ACHN (cell line): ENCODE measurements around the gene SLC6A8.

Source experiments
- DNase-seq: peaks from one replicate; pipeline ENCODE4 v3.0.0-alpha.2; 2015
- in situ Hi-C: cut with HindIII; loops from 2 replicates; pipeline ENCODE4 v1.10.0; 2017; ENCODE audit warnings: low sequenced_read_pairs, low pct_ligation_motif_present, low pct_unique_long_range_greater_than_20kb

The SLC6A8 gene

GRCh38 chrX:153647461-153648357 lies 40.0 kb upstream of the SLC6A8 start:
- in situ Hi-C loops = no loop called here
- no peak for DNase-seq

DNA sequence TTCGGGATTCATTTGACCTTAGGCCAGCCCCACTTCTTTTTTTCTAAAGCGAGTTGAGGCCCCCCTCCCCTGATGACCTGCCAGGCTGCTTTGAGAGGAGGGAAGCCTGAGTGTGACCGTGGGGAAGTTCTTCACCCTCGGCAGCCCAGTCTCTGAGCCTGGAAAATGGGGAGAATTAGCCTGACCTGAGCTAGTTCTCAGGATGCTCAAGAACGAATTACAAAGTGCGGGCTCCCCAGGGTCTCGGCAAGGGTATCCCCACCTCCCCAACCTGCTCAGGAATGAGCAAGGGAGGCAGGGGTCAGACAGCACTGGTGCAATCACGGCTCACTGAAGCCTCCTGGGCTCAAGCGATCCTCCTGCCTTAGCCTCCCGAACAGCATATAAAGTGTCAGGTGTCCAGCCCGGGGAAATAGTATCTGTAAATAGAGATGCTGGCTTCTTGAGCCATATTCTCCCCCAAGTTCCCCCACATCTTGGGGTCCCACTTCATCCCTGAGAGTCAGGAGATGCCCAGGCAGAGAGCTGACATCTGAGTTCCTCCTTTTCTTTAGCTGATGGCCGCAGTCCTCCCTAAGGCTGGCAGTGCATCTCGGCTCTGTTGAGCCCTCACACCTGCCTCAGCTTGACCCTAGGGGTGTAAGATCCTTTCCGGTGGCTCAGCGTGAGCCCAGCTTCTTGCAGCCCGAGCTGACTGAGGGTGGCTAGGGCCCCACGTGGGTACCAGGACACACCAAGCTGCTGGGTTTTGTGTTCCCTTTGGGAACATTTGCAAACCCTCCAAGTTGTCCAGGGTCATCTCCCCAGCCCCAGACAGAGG lies 39.2 kb upstream of the SLC6A8 start:
- DNase-seq = no peak
- in situ Hi-C loops = no loop called here

DNA sequence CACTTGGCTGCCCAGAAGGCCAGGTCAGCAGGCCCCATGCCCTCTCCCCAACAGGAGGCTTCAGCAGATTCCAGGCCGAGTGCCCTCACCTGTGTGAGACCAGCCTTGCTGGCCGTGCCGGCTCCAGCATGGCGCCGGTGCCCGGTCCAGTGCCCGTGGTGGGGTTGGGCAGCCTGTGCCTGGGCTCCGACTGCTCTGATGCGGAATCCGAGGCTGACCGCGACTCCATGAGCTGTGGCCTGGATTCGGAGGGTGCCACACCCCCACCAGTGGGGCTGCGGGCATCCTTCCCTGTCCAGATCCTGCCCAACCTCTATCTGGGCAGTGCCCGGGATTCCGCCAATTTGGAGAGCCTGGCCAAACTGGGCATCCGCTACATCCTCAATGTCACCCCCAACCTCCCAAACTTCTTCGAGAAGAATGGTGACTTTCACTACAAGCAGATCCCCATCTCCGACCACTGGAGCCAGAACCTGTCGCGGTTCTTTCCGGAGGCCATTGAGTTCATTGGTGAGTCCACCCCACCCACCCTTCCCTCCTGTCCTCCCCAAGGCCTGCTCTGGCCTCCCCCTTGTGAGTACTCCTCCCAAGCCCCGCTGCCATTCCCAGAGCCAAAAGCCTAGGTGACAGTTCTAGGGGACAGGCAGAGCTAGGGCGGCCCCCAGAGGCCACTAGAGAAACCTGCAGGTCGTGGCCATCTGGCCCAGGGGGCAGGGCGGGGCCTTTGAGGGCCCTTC lies 38.4 kb upstream of the SLC6A8 start:
- in situ Hi-C loops = no loop called here
- peak; percentile 15 for DNase-seq

- in situ Hi-C loops = no loop called here
- no peak for DNase-seq
Observed at GRCh38 chrX:153649915-153650782, 37.6 kb upstream of the SLC6A8 start.

GRCh38 chrX:153650959-153651358 lies 36.8 kb upstream of the SLC6A8 start:
- DNase-seq = no peak
- in situ Hi-C loops = no loop called here

DNA sequence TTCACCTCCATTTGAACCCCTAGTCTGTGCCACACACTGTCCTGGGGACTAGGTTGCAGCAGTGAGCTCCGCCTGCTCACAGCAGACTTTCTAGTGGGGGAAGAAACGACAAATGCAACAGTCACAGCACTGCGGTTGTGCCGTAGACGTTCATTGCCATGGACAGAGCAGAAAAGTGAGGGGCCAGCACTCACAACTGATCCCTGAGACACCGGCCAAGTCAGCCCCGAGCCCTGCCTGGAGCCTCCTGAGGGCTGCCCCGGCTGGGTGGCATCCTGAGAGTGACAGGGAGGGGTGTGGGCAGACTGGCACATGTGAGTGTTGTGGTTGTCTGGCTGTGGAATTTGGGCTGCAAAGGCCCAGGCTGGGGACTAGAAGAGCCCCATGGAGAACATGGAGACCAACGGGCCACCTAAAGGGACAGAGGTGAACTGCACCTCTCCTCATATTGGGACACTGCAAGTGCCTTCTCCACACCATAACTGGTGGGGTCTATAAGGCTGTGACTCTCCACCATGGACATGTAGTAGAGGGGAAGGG lies 36.1 kb upstream of the SLC6A8 start:
- no peak for DNase-seq
- in situ Hi-C loops = no loop called here

DNA sequence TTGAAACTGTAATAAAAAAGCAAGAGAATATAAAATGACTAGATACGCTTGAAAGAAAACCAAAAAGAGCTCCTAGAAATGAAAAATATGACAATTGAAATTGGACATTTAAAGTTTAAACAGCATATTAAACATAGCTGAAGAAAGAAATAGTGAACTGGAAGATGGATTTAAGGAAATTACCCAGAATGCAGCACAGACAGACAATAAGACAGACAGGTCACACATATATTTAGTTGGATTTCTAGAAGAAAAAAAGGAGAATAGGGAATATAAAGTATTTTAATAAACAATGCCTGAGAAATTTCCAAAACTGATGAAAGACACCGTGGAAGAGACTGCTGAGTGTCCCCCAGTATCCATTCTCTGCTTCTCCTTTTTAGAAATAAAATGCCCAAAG lies 34.2 kb upstream of the SLC6A8 start:
- in situ Hi-C loops = no loop called here
- no peak for DNase-seq

- in situ Hi-C loops = no loop called here
Observed at GRCh38 chrX:153657161-153657560, 30.6 kb upstream of the SLC6A8 start.

DNA sequence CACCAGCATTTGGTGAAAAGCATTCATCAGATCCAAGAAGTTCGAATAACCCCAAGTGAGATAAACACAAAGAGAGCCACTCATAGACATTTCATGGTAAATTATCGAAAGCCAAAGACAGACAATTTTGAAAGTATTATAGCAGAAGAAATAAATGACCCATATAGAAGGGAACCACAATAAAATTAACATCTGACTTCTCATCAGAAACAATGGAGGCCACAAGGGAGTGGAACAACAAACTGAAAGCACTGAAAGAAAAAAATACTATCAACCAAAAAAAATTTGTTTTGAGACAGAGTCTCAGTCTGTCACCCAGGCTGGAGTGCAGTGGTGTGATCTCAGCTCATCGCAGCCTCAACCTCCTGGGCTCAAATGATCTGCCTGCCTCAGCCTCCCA lies 28.5 kb upstream of the SLC6A8 start:
- no peak for DNase-seq
- in situ Hi-C loops = no loop called here

More at GRCh38 chrX:153657161-153657560, 30.6 kb upstream of the SLC6A8 start:
- no peak for DNase-seq

DNA sequence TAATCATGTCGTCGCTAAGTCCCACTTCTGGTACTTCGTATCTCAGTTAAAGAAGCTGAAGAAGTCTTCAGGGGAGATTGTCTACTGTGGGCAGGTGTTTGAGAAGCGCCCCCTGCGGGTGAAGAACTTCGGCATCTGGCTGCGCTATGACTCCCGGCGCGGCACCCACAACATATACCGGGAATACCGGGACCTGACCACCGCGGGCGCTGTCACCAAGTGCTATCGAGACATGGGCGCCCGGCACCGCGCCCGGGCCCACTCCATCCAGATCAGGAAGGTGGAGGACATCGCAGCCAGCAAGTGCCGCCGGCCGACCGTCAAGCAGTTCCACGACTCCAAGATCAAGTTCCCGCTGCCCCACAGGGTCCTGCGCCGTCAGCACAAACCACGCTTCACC lies 25.5 kb upstream of the SLC6A8 start:
- DNase-seq = no peak
- in situ Hi-C loops = no loop called here

GRCh38 chrX:153665726-153666306 lies 21.9 kb upstream of the SLC6A8 start:
- DNase-seq = no peak
- in situ Hi-C loops = no loop called here

DNA sequence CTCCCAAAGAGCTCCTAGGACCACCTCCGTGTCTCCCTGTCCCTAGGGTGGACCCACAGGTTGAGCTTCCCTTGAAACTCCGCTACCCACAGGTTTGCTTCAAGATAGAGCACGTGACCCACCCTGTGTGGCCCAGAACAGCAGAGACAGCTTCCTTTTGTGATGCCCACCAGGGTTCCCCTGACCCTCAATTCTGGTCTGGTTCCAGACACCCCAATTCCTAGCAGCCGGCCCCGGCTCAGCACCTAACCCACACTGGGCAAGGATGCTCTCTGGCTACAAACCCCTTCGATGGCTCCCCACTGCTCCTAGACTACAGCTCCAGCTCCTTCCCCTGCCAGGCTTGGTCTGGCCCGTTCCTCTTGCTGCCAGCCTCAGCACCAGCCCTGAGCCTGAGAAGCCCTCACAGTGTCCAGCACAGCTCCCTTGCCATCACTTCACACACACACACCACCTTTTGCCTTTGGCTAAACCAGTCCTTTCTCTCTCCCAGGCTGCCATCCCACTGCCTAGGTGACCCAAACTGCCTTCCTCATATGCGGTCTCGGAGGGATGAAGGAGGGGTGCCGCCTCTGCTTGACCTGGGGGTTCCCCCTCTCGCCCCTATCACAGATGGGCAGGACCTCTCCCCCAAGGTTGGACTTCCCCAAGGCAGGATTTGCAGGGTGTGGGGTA lies 20.3 kb upstream of the SLC6A8 start:
- DNase-seq = no peak
- in situ Hi-C loops = no loop called here

GRCh38 chrX:153667956-153668396 lies 19.8 kb upstream of the SLC6A8 start:
- peak; percentile 54 for DNase-seq
- in situ Hi-C loops = no loop called here

DNA sequence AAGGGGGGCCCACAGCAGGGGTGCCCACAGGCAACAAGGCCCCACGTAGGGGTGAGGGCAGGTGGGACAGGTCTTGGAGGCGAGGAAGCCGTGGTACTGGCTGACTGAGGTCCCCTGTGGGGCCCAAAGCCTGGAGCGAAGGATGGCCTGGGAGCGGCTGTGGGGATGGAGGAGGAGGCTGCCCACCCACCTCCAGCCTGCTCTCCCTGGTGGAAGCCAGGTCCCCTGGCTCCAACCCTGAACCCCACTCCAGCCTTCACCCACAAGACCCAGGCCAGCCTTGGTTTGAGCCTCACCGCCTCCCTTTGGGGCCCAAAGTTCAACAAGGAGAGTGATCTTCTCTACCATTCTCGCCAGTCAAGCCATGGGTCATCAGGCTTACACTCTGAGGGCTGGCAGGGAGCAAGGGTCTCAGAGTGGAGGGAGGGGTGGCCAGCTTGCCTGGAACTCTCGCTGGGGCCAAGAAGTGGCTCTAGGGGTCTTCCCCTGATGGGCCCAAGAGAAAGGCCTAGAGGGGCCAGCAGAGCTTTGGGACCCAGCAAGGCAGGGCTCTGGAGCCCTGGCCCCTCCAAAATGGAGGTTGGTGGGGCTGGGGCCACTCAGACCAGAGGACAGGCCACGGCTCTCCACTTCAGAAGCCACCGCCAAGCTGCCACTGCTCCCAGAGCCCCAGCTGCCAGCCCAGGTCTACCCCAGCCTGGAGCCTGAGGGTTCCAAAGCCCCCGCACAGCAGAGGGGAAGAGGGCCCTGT lies 19.1 kb upstream of the SLC6A8 start:
- in situ Hi-C loops = no loop called here

DNA sequence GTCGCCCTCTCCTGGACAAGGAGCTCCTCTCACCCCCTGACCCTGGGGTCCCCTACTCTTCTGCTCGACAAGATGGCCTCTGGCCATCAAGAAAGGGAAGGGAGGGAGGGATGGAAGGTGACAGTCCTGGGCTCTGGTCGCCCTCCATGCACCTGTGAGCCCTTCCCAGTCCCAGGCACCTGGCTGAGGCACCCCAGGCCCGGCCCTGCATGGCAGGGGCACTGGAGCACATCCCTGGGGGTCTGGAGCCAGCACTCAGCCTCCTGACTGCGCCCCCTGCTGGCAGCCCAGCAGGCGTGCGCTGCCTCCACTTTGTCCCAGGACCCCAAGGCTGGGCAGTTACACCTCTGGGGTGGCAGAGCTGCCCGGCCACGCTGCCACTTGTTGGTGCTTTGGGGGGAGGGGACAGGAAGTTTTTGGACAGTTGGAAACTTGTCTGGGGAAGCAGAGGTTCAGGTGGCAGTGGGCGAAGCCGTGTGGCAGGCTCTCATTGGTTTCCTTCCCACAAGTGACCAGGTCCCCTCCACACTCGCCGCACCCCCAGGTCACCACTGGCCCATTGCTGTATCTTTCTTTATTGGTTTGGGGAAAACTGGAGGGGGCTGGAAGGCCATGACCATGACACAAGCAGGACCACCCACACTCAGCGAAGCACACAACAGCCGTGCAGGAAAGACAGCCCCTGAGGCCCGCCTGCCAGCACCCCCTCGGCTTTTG lies 18.4 kb upstream of the SLC6A8 start:
- in situ Hi-C loops = no loop called here
- DNase-seq = no peak

More for the DNA sequence above, 19.1 kb upstream of the SLC6A8 start:
- DNase-seq = no peak
